SK-N-SH treated with all-trans-retinoic acid at 6 μM for 48 hours (cell line): ENCODE data around the gene LRRC43.

Source experiments
- BACH2 ChIP-seq: fragments of 250-450 bp; sonication (Bioruptor Pico); IDR thresholded peaks from 2 replicates; pipeline ENCODE4 v1.9.0; 2021; ENCODE audit warnings: mild to moderate bottlenecking, borderline replicate concordance
- PPARA ChIP-seq: fragments of 250-450 bp; sonication (Bioruptor Pico); IDR thresholded peaks from 2 replicates; pipeline ENCODE4 v1.5.0; 2020; ENCODE audit warnings: mild to moderate bottlenecking, borderline replicate concordance
- RARB ChIP-seq: fragments of 250-450 bp; sonication (Bioruptor Pico); IDR thresholded peaks from 2 replicates; pipeline ENCODE4 v1.8.0; 2021; ENCODE audit warnings: mild to moderate bottlenecking, moderate library complexity
- ZC3H10 ChIP-seq: fragments of 250-450 bp; sonication (Bioruptor Pico); IDR thresholded peaks from 2 replicates; pipeline ENCODE4 v1.5.1; 2021; ENCODE audit warnings: mild to moderate bottlenecking, moderate library complexity
- ZNF8 ChIP-seq: fragments of 450-650 bp; formaldehyde crosslinking; IDR thresholded peaks from 2 replicates; pipeline ENCODE4 v1.5.0; 2020; ENCODE audit warnings: mild to moderate bottlenecking, moderate library complexity
- TF ChIP-seq, protein P1 (sequence below): fragments of 250-450 bp; sonication (Bioruptor Pico); IDR thresholded peaks from 2 replicates; pipeline ENCODE4 v1.8.0; 2020; ENCODE audit warnings: mild to moderate bottlenecking, moderate library complexity, borderline replicate concordance
- TF ChIP-seq, protein P2 (sequence below): fragments of 250-450 bp; sonication (Bioruptor Pico); IDR thresholded peaks from 2 replicates; pipeline ENCODE4 v1.8.0; 2021; ENCODE audit warnings: low read depth, mild to moderate bottlenecking, moderate library complexity, borderline replicate concordance

DNA sequence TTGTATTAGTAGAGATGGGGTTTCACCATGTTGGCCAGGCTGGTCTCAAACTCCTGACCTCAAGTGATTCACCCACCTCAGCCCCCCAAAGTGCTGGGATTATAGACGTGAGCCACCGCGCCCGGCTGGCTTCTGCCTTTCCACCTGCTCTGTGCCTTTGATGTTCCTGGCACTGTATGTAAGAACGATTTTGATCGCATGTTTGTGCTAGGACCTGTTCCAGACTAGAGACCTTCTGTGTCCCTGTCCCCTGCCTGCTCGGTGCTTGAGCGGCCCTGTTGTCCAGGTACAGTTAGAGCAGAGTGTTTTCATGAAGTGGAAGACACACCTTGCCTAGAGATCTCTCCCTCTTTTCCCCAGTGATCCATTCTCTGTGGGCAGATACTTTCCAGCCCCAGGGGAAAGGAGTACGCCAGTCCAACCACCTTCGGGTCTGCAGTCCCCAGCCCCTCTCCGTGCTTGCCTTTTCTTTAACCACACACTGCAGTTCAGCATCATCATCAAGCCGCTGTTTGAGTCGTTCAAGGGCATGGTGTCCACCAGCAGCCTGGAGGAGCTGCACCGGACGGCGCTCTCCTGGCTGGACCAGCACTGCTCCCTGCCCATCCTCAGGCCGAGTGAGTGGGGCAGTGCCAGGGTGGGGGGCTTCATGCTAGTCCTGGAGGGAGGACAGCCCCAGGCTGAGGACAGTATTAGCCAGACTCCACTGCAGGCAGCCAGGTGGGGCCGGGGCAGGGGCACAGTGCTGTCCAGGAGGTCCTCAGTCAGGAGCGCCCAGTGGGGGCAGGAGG lies 42.3 kb upstream of the LRRC43 start:
- TF ChIP-seq, protein P1, sequence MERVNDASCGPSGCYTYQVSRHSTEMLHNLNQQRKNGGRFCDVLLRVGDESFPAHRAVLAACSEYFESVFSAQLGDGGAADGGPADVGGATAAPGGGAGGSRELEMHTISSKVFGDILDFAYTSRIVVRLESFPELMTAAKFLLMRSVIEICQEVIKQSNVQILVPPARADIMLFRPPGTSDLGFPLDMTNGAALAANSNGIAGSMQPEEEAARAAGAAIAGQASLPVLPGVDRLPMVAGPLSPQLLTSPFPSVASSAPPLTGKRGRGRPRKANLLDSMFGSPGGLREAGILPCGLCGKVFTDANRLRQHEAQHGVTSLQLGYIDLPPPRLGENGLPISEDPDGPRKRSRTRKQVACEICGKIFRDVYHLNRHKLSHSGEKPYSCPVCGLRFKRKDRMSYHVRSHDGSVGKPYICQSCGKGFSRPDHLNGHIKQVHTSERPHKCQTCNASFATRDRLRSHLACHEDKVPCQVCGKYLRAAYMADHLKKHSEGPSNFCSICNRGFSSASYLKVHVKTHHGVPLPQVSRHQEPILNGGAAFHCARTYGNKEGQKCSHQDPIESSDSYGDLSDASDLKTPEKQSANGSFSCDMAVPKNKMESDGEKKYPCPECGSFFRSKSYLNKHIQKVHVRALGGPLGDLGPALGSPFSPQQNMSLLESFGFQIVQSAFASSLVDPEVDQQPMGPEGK, result no peak
- TF ChIP-seq, protein P2, sequence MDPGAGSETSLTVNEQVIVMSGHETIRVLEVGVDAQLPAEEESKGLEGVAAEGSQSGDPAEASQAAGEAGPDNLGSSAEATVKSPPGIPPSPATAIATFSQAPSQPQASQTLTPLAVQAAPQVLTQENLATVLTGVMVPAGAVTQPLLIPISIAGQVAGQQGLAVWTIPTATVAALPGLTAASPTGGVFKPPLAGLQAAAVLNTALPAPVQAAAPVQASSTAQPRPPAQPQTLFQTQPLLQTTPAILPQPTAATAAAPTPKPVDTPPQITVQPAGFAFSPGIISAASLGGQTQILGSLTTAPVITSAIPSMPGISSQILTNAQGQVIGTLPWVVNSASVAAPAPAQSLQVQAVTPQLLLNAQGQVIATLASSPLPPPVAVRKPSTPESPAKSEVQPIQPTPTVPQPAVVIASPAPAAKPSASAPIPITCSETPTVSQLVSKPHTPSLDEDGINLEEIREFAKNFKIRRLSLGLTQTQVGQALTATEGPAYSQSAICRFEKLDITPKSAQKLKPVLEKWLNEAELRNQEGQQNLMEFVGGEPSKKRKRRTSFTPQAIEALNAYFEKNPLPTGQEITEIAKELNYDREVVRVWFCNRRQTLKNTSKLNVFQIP, result no peak
- TF ChIP-seq PPARA (no peak), RARB (CRISPR knock-in tag) (no peak), ZNF8 (CRISPR knock-in tag) (no peak), ZC3H10 (CRISPR knock-in tag) (no peak), BACH2 (CRISPR knock-in tag) (no peak)
